ENCODE measurements around the gene IP6K2.

GRCh38 chr3:48689384-48689783 lies 27.6 kb downstream of the IP6K2 start:
- no peak for TF ChIP-seq REST (IDR thresholded peaks at IDR 0.05; ENCODE audit: low read depth)
- no peak for TF ChIP-seq YY1 (IDR thresholded peaks at IDR 0.05; ENCODE audit: low read depth)
- no peak for TF ChIP-seq FOXM1 (IDR thresholded peaks at IDR 0.05; ENCODE audit: borderline replicate concordance, low read depth)
- no peak for TF ChIP-seq EGR1 (IDR thresholded peaks at IDR 0.05)
- no peak for TF ChIP-seq CREB1 (IDR thresholded peaks at IDR 0.05; ENCODE audit: low read depth)
- TF ChIP-seq NFIC (IDR thresholded peaks at IDR 0.05): no peak
- TF ChIP-seq MAX (IDR thresholded peaks at IDR 0.05): no peak
- TF ChIP-seq TCF12 (IDR thresholded peaks at IDR 0.05; ENCODE audit: low read depth): no peak
- TF ChIP-seq EP300 (IDR thresholded peaks at IDR 0.05; ENCODE audit: borderline replicate concordance): no peak
- TF ChIP-seq ZBTB7A (IDR thresholded peaks at IDR 0.05; ENCODE audit: low read depth): no peak
- no peak for TF ChIP-seq CEBPB (IDR thresholded peaks at IDR 0.05)
